B cell (primary cell): ENCODE results near the gene MFSD12. TPM values are rescaled to one million over a fixed set of nuclear protein-coding genes. Genes with fewer than 3 reads are reported as not detected.

Experiments used
- ATAC-seq: fragments of 200-7000 bp; cut with Tn5 transposase; one replicate; pipeline ENCODE4 v1.10.0; 2021; ENCODE audit warnings: low read depth, mild to moderate bottlenecking, moderate number of reproducible peaks, moderate library complexity
- CTCF ChIA-PET: fragments of 350-600 bp; sonication (Branson Sonifier 250); formaldehyde crosslinking; loops from one replicate; lab custom pipeline; 2021; ENCODE audit warnings: antibody characterized with exemption, inconsistent platforms; lab: Charles Lee
- POLR2A ChIA-PET: fragments of 350-600 bp; sonication (Branson Sonifier 250); formaldehyde crosslinking; loops from one replicate; lab custom pipeline; 2021; ENCODE audit warnings: antibody characterized with exemption; lab: Charles Lee
- DNase-seq: peaks from one replicate; pipeline ENCODE4 v3.0.0; 2013
- H2AFZ ChIP-seq: 2 replicates; pipeline ENCODE4 v1.6.1; 2012; ENCODE audit warnings: mild to moderate bottlenecking, low read depth, low read length; ENCODE audit not compliant: insufficient read depth, poor library complexity, severe bottlenecking
- H3K27ac ChIP-seq, 2 donors: 1 replicate in 1 of 2; 2 replicates in 1 of 2; pipeline ENCODE4 v1.5.1; 2012 to 2013; ENCODE audit warnings: low read length in 2 of 2, mild to moderate bottlenecking in 2 of 2, moderate library complexity in 1 of 2
- H3K27me3 ChIP-seq, 4 experiments: fragments of 200-600 bp in 1 of 4; sonication (generic) in 1 of 4; replicated peaks in 1 of 4; 1 replicate in 2 of 4; 2 replicates in 2 of 4; pipeline versions ENCODE4 v1.6.1 to v1.7.0; 2013 to 2016; ENCODE audit warnings: low read length in 3 of 4, mild to moderate bottlenecking in 2 of 4, mixed read lengths in 1 of 4, moderate library complexity in 1 of 4; ENCODE audit not compliant: insufficient read depth in 4 of 4, control insufficient read depth in 3 of 4; ENCODE audit errors: control extremely low read depth in 1 of 4
- H3K36me3 ChIP-seq, 2 experiments: replicated peaks in 1 of 2; 1 replicate in 1 of 2; 2 replicates in 1 of 2; pipeline versions ENCODE4 v1.6.1 to v1.7.1; 2013; ENCODE audit warnings: low read length in 1 of 2; ENCODE audit not compliant: insufficient read depth in 2 of 2, control insufficient read depth in 1 of 2; ENCODE audit errors: control extremely low read depth in 1 of 2, extremely low read depth in 1 of 2
- H3K4me1 ChIP-seq, 2 donors: fragments of 200-600 bp in 1 of 2; sonication (generic) in 1 of 2; 1 replicate in 1 of 2; 2 replicates in 1 of 2; pipeline versions ENCODE4 v1.5.1 to v1.6.1; 2013 to 2017; ENCODE audit warnings: low read length in 2 of 2; ENCODE audit not compliant: control insufficient read depth in 2 of 2, insufficient read depth in 2 of 2
- H3K4me2 ChIP-seq: replicated peaks from 2 replicates; pipeline ENCODE3; 2012; ENCODE audit warnings: mild to moderate bottlenecking, low read depth, low read length; ENCODE audit not compliant: poor library complexity, severe bottlenecking
- H3K4me3 ChIP-seq, 5 experiments: fragments of 200-600 bp in 1 of 5; sonication (generic) in 1 of 5; 1 replicate in 3 of 5; 2 replicates in 2 of 5; pipeline versions ENCODE4 v1.5.1 to v1.7.0; 2011 to 2016; ENCODE audit warnings: low read length in 4 of 5, mild to moderate bottlenecking in 4 of 5, low read depth in 2 of 5, control low read depth in 1 of 5, moderate library complexity in 1 of 5; ENCODE audit not compliant: insufficient read depth in 1 of 5; ENCODE audit errors: control extremely low read depth in 1 of 5, extremely low read depth in 1 of 5
- H3K79me2 ChIP-seq: fragments of 200-600 bp; sonication (generic); one replicate; pipeline ENCODE4 v1.6.0; 2016; ENCODE audit warnings: low read length; ENCODE audit not compliant: control insufficient read depth, insufficient read depth
- H3K9ac ChIP-seq: fragments of 200-600 bp; sonication (generic); 2 replicates; pipeline ENCODE4 v1.6.1; 2017; ENCODE audit warnings: mild to moderate bottlenecking, low read length, moderate library complexity
- H3K9me3 ChIP-seq, 3 donors: one replicate each; pipeline versions ENCODE4 v1.6.1 to v1.7.1; 2013; ENCODE audit warnings: low read length in 2 of 3; ENCODE audit not compliant: control insufficient read depth in 2 of 3, insufficient read depth in 1 of 3; ENCODE audit errors: control extremely low read depth in 1 of 3
- H4K20me1 ChIP-seq: 2 replicates; pipeline ENCODE4 v1.6.0; 2012; ENCODE audit warnings: mild to moderate bottlenecking, low read length; ENCODE audit not compliant: insufficient read depth, control insufficient read depth, poor library complexity, severe bottlenecking
- H3K27ac Mint-ChIP-seq: one replicate; pipeline ENCODE4 v1.8.0; 2021; ENCODE audit warnings: mixed read lengths
- H3K27me3 Mint-ChIP-seq: one replicate; pipeline ENCODE4 v1.8.0; 2021; ENCODE audit warnings: mixed read lengths
- H3K4me1 Mint-ChIP-seq: one replicate; pipeline ENCODE4 v1.8.0; 2021; ENCODE audit warnings: mixed read lengths
- H3K4me3 Mint-ChIP-seq: one replicate; pipeline ENCODE4 v1.8.0; 2021; ENCODE audit warnings: mixed read lengths
- H3K9me3 Mint-ChIP-seq: one replicate; pipeline ENCODE4 v1.8.0; 2022; ENCODE audit warnings: mixed read lengths; ENCODE audit not compliant: insufficient read depth
- EZH2 ChIP-seq: IDR thresholded peaks from 2 replicates; pipeline ENCODE4 v1.6.1; 2012; ENCODE audit warnings: borderline replicate concordance, low read depth, mild to moderate bottlenecking, moderate library complexity, low read length; ENCODE audit not compliant: insufficient read depth, poor library complexity, severe bottlenecking
- WGBS: methylation state at CpG from one replicate; pipeline ENCODE4 v1.1.5; 2013; ENCODE audit warnings: missing lambda C conversion rate; ENCODE audit not compliant: insufficient coverage; 5-methylcytosine and 5-hydroxymethylcytosine counted together
- intact Hi-C: fragments of 100-400 bp; cut with micrococcal nuclease; formaldehyde crosslinking; loops from one replicate; pipeline ENCODE4 v1.10.0; 2022
- polyA plus RNA-seq: library from polyadenylated mRNA; depleted of rRNA; stranded (reverse); fragments of >200 nt; gene quantifications from 2 replicates; pipeline ENCODE4 v1.2.3, GENCODE V29; 2012
- total RNA-seq, 2 donors: library from RNA; stranded (reverse); fragments of 120-200 nt in 1 of 2; gene quantifications; 1 replicate in 1 of 2; 2 replicates in 1 of 2; pipeline versions ENCODE4 v1.2.3 to v1.2.4, GENCODE V29; 2013 to 2022
- TF ChIP-seq, protein P1 (sequence below): fragments of 200-600 bp; IDR thresholded peaks from one replicate; pipeline ENCODE4 v1.8.0; 2022; ENCODE audit warnings: antibody characterized with exemption, mild to moderate bottlenecking

MFSD12 gene
- total and polyA plus RNA-seq, 2 donors (not counting 1 experiment from before 2014, with no cell fraction given), result 100 to 154 TPM

DNA sequence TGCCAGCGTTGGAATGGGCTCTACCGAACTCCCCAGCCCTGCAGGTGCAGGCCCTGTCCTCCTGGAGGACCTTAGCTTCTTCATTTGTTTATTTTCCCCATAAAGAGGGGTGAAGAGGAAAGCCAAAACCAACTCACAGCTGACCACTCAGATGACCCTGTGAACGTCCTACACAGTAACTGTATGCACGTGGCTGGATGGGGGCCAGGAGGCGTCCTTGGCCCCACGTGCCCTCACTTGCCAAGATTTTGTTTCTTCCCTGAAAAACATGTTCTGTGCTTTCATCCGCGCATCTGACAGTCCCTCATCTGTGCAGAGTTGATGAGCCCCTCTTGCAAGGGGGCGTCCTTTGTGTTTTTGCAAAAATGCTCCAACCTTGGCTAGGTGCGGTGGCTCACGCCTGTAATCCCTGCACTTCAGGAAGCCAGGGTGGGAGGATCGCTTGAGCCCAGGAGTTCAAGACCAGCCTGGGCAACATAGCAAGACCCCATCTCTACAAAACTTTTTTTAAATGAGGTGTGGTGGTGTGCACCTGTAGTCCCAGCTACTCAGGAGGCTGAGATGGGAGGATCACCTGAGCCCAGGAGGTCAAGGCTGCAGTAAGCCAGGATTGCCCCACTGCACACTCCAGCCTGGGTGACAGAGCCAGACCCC is 23.7 kb downstream of the MFSD12 start:
- Mint-ChIP-seq H3K27ac (peak overlapping the region; percentile 32), H3K27me3 (no peaks in the 10 kb centered on the region), H3K4me3 (no peak overlapping the region), H3K4me1 (no peaks in the 10 kb centered on the region), H3K9me3 (no peaks in the 10 kb centered on the region)
- no peaks in the 10 kb centered on the region for H3K27me3 ChIP-seq
- H3K9me3 ChIP-seq, result no peaks in the 10 kb centered on the region
- intact Hi-C loops, result no loop called here
- no peak overlapping the region for H3K27ac ChIP-seq
- H3K4me2 ChIP-seq, result no peak overlapping the region
- POLR2A ChIA-PET, result interaction anchor here (1.2 kb wide), 1 partner anchor 23 kb away, joined by 6 read pairs; no protein-coding TSS in a partner anchor
- DNase-seq, result no peak
- H3K36me3 ChIP-seq, result peaks cover 0 to 44% of the 10 kb centered on the region in 2 experiments
- no peaks in the 10 kb centered on the region for H3K4me1 ChIP-seq
- peaks cover 21% of the 10 kb centered on the region for H4K20me1 ChIP-seq
- no peak overlapping the region for H3K4me3 ChIP-seq
- no peak overlapping the region for H2AFZ ChIP-seq
- CTCF ChIA-PET, result no interaction called here
- TF ChIP-seq EZH2, result no peak
- TF ChIP-seq, protein P1, sequence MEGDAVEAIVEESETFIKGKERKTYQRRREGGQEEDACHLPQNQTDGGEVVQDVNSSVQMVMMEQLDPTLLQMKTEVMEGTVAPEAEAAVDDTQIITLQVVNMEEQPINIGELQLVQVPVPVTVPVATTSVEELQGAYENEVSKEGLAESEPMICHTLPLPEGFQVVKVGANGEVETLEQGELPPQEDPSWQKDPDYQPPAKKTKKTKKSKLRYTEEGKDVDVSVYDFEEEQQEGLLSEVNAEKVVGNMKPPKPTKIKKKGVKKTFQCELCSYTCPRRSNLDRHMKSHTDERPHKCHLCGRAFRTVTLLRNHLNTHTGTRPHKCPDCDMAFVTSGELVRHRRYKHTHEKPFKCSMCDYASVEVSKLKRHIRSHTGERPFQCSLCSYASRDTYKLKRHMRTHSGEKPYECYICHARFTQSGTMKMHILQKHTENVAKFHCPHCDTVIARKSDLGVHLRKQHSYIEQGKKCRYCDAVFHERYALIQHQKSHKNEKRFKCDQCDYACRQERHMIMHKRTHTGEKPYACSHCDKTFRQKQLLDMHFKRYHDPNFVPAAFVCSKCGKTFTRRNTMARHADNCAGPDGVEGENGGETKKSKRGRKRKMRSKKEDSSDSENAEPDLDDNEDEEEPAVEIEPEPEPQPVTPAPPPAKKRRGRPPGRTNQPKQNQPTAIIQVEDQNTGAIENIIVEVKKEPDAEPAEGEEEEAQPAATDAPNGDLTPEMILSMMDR, result no peak
- over 99% methylated on average over 7 of the region's 12 CpGs for WGBS
- peaks cover 7% of the 10 kb centered on the region for H3K79me2 ChIP-seq
- no peak overlapping the region for H3K9ac ChIP-seq
- no peak for ATAC-seq

DNA sequence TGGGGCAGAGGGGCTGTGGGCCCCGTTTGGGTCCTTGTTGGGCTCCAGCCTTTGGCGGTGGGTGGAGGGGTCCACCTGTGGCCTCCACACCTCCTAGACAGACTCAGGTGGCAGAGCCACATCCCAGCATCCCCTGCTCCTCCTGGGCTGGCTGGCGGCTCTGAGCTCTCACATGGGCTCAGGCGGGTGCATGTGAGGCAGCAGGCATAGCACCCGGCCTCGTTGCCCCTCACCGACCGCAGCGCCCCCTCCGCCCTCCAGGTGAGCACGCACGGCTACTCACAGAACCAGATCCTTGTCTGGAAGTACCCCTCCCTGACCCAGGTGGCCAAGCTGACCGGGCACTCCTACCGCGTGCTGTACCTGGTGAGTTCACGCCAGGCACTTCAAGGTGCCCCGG is 24.4 kb downstream of the MFSD12 start:
- Histone ChIP-seq H3K4me1 (no peaks in the 10 kb centered on the region), H4K20me1 (peaks cover 28% of the 10 kb centered on the region), H3K27ac (no peak overlapping the region), H3K27me3 (no peaks in the 10 kb centered on the region), H3K36me3 (peaks cover 0 to 48% of the 10 kb centered on the region in 2 experiments), H3K79me2 (peaks cover 12% of the 10 kb centered on the region), H2AFZ (no peak overlapping the region), H3K4me3 (no peak overlapping the region), H3K9me3 (no peaks in the 10 kb centered on the region), H3K4me2 (no peak overlapping the region), H3K9ac (no peak overlapping the region)
- Mint-ChIP-seq H3K4me1 (no peaks in the 10 kb centered on the region), H3K9me3 (no peaks in the 10 kb centered on the region), H3K27me3 (no peaks in the 10 kb centered on the region), H3K4me3 (no peak overlapping the region), H3K27ac (no peak overlapping the region)
- TF ChIP-seq EZH2, result no peak
- TF ChIP-seq, protein P1, result no peak
- intact Hi-C loops, result no loop called here
- DNase-seq (no peak), ATAC-seq (no peak)
- ChIA-PET CTCF (no interaction called here), POLR2A (no interaction called here)
- 94% methylated on average over 17 of the region's 17 CpGs for WGBS
